ENCODE data around the gene LPP. TPM values are rescaled to one million over a fixed set of nuclear protein-coding genes. Genes with fewer than 3 reads are reported as not detected.

LPP gene
- total and polyA plus RNA-seq, 9 of the 15 experiments (the other 6 are each of a cell fraction or from before 2014, with no cell fraction given): 0.07 to 0.18 TPM; not detected in 7

DNA sequence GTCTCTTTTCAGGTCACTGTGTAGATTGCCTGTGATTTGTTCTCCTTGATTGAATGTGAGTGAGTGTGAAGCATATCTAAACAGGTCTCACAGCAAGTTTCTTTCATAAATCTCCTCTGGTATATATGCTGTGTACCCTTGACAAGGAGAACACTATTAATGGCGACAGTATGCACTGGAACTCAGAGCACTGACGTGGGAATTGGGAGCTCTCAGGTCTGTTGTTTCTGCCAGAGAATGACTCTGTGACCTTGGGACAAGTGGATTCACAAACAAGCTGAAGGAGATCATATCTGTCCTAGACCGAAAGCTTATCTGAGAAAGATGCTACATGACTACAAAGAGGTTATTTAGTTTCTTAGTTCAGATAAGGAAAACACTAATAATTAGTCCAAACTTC is 691.6 kb downstream of the LPP start:
- TF ChIP-seq STAT5A (IDR thresholded peaks at IDR 0.05; ENCODE audit: borderline replicate concordance, low read length) (no peak), ZNF274 (IDR thresholded peaks at IDR 0.05; ENCODE audit: borderline replicate concordance, low read depth, low read length) (no peak), TEAD2 (tag; IDR thresholded peaks at IDR 0.05) (no peak), KLF6 (CRISPR knock-in tag; IDR thresholded peaks at IDR 0.05; ENCODE audit: borderline replicate concordance) (no peak), BDP1 (IDR thresholded peaks at IDR 0.05; ENCODE audit: insufficient read depth, insufficient read length) (no peak), NEUROD1 (IDR thresholded peaks at IDR 0.05; ENCODE audit: borderline replicate concordance, low read depth, low read length, partially characterized antibody) (no peak), ZNF77 (CRISPR knock-in tag; IDR thresholded peaks at IDR 0.05) (no peak), TAF1 (IDR thresholded peaks at IDR 0.05; ENCODE audit: control insufficient read depth, extremely low read depth, insufficient read depth, low read length, severe bottlenecking) (no peak), KDM5B (IDR thresholded peaks at IDR 0.05; ENCODE audit: insufficient replicate concordance, low read depth, low read length) (no peak), SETDB1 (IDR thresholded peaks at IDR 0.05; ENCODE audit: low read length) (no peak), PURB (CRISPR knock-in tag; IDR thresholded peaks at IDR 0.05; ENCODE audit: low read depth) (no peak), FOXJ3 (CRISPR knock-in tag; IDR thresholded peaks at IDR 0.05) (no peak), ZNF41 (CRISPR knock-in tag; conservative IDR thresholded peaks at IDR 0.05) (no peak), TCFL5 (CRISPR knock-in tag; conservative IDR thresholded peaks at IDR 0.05) (no peak), CBX8 (IDR thresholded peaks at IDR 0.05; ENCODE audit: borderline replicate concordance, extremely low read depth, low read depth, low read length, poor library complexity, severe bottlenecking) (no peak), HDGF (IDR thresholded peaks at IDR 0.05) (no peak), PHB (CRISPR knock-in tag; IDR thresholded peaks at IDR 0.05) (no peak), TGIF2 (CRISPR knock-in tag; IDR thresholded peaks at IDR 0.05) (no peak)
- TF ChIP-seq, protein P1, sequence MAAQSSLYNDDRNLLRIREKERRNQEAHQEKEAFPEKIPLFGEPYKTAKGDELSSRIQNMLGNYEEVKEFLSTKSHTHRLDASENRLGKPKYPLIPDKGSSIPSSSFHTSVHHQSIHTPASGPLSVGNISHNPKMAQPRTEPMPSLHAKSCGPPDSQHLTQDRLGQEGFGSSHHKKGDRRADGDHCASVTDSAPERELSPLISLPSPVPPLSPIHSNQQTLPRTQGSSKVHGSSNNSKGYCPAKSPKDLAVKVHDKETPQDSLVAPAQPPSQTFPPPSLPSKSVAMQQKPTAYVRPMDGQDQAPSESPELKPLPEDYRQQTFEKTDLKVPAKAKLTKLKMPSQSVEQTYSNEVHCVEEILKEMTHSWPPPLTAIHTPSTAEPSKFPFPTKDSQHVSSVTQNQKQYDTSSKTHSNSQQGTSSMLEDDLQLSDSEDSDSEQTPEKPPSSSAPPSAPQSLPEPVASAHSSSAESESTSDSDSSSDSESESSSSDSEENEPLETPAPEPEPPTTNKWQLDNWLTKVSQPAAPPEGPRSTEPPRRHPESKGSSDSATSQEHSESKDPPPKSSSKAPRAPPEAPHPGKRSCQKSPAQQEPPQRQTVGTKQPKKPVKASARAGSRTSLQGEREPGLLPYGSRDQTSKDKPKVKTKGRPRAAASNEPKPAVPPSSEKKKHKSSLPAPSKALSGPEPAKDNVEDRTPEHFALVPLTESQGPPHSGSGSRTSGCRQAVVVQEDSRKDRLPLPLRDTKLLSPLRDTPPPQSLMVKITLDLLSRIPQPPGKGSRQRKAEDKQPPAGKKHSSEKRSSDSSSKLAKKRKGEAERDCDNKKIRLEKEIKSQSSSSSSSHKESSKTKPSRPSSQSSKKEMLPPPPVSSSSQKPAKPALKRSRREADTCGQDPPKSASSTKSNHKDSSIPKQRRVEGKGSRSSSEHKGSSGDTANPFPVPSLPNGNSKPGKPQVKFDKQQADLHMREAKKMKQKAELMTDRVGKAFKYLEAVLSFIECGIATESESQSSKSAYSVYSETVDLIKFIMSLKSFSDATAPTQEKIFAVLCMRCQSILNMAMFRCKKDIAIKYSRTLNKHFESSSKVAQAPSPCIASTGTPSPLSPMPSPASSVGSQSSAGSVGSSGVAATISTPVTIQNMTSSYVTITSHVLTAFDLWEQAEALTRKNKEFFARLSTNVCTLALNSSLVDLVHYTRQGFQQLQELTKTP (IDR thresholded peaks at IDR 0.05; ENCODE audit: low read depth in 1 of 2, partially characterized antibody in 2 of 2): no peak
- TF ChIP-seq, protein P2, sequence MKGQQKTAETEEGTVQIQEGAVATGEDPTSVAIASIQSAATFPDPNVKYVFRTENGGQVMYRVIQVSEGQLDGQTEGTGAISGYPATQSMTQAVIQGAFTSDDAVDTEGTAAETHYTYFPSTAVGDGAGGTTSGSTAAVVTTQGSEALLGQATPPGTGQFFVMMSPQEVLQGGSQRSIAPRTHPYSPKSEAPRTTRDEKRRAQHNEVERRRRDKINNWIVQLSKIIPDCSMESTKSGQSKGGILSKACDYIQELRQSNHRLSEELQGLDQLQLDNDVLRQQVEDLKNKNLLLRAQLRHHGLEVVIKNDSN (CRISPR knock-in tag; IDR thresholded peaks at IDR 0.05): no peak
- in situ Hi-C loops (cut with MboI) (no loop called here), intact Hi-C loops (cut with micrococcal nuclease) (no loop called here)
- no peaks in the 10 kb centered on the region for H3K4me1 ChIP-seq (replicated peaks in 1 of 2; ENCODE audit: control insufficient read depth in 2 of 2, insufficient read depth in 2 of 2, low read length in 2 of 2)
- H3K79me2 ChIP-seq (ENCODE audit: control insufficient read depth, insufficient read depth, low read length): no peaks in the 10 kb centered on the region
- no peaks in the 10 kb centered on the region for H3K27me3 ChIP-seq (ENCODE audit: control insufficient read depth in 2 of 2, insufficient read depth in 2 of 2, low read length in 2 of 2)
- H4K20me1 ChIP-seq (replicated peaks; ENCODE audit: control insufficient read depth, insufficient read depth, low read length): no peaks in the 10 kb centered on the region
- ChIA-PET POLR2A (no interaction called here), CTCF (ENCODE audit: low intra/inter-chr PET ratio) (no interaction called here)
- H3K4me3 ChIP-seq: no peak overlapping the region
- FAIRE-seq: no peak
- no peak overlapping the region for H3K27ac ChIP-seq (ENCODE audit: extremely low read depth, low read depth, low read length)
- no peak for DNase-seq (ENCODE audit: extremely low read depth in 1 of 4, low spot score in 3 of 4)
- H3K9me3 ChIP-seq (replicated peaks; ENCODE audit: control insufficient read depth, insufficient read depth, low read depth, low read length): no peaks in the 10 kb centered on the region
- BruUV-seq (replicated peaks): no TSS peak
- no peaks in the 10 kb centered on the region for H3K9me1 ChIP-seq (ENCODE audit: control insufficient read depth, insufficient read depth, low read length)
- 2% methylated on average over 3 of the region's 3 CpGs for WGBS (ENCODE audit: insufficient coverage, low coverage, missing lambda C conversion rate)
- no peak overlapping the region for H3K4me2 ChIP-seq (ENCODE audit: insufficient read depth, low read length)
- no peaks in the 10 kb centered on the region for H3K36me3 ChIP-seq (ENCODE audit: control insufficient read depth, insufficient read depth, low read length)
- no peak overlapping the region for H3K9ac ChIP-seq (ENCODE audit: insufficient read depth in 1 of 2, low read depth in 2 of 2, low read length in 2 of 2)
- ATAC-seq: no peak
- H2AFZ ChIP-seq (ENCODE audit: low read depth, low read length): no peak overlapping the region

All from K562 (cell line).